Neural crest cell (in vitro differentiated cells): ENCODE data around the gene LDB3. TPM values are rescaled to one million over a fixed set of nuclear protein-coding genes. Genes with fewer than 3 reads are reported as not detected.

Source experiments
- DNase-seq: peaks from one replicate; pipeline ENCODE4 v3.0.0; 2021; ENCODE audit warnings: low read depth, mixed read lengths, low spot score
- H3K27ac Mint-ChIP-seq: one replicate; pipeline ENCODE4 v1.8.0; 2021; ENCODE audit warnings: mild to moderate bottlenecking, mixed read lengths; ENCODE audit not compliant: unreplicated experiment
- H3K27me3 Mint-ChIP-seq: 2 replicates; pipeline ENCODE4 v1.8.0; 2021; ENCODE audit warnings: low read depth, mild to moderate bottlenecking, mixed read lengths
- H3K36me3 Mint-ChIP-seq: 2 replicates; pipeline ENCODE4 v1.8.0; 2021; ENCODE audit warnings: low read depth, mild to moderate bottlenecking, mixed read lengths
- H3K4me1 Mint-ChIP-seq: 2 replicates; pipeline ENCODE4 v1.8.0; 2021; ENCODE audit warnings: mixed read lengths
- H3K4me3 Mint-ChIP-seq: one replicate; pipeline ENCODE4 v1.8.0; 2021; ENCODE audit warnings: mild to moderate bottlenecking, mixed read lengths
- H3K9me3 Mint-ChIP-seq: 2 replicates; pipeline ENCODE4 v1.8.0; 2021; ENCODE audit warnings: mixed read lengths
- CTCF ChIP-seq: fragments of 200-600 bp; sonication (generic); conservative IDR thresholded peaks from 2 replicates; pipeline ENCODE4 v1.5.0; 2021; ENCODE audit warnings: antibody characterized with exemption, mild to moderate bottlenecking
- total RNA-seq: library from RNA; stranded (reverse); gene quantifications from 2 replicates; pipeline ENCODE4 v1.2.1, GENCODE V29; 2021

The LDB3 gene
- total RNA-seq, 1 donor from 2014 or later = 0.56 TPM

- Mint-ChIP-seq H3K4me3 (no peak overlapping the region), H3K4me1 (peaks cover 44% of the 10 kb centered on the region), H3K27me3 (no peaks in the 10 kb centered on the region), H3K27ac (no peak overlapping the region), H3K36me3 (peaks cover 7% of the 10 kb centered on the region), H3K9me3 (no peaks in the 10 kb centered on the region)
- DNase-seq = no peak
- TF ChIP-seq CTCF = no peak
These were observed 81.5 kb downstream of the LDB3 start for GRCh38 chr10:86749854-86750253.

- Mint-ChIP-seq H3K27me3 (no peaks in the 10 kb centered on the region), H3K4me3 (no peak overlapping the region), H3K9me3 (no peaks in the 10 kb centered on the region), H3K27ac (no peak overlapping the region), H3K36me3 (peaks cover 7% of the 10 kb centered on the region), H3K4me1 (peaks cover 51% of the 10 kb centered on the region)
- no peak for TF ChIP-seq CTCF
- no peak for DNase-seq
These were observed 83.2 kb downstream of the LDB3 start for GRCh38 chr10:86751477-86751876.

- no peak for TF ChIP-seq CTCF
- H3K4me3 Mint-ChIP-seq = peak overlapping the region; percentile 80
- peak overlapping the region; percentile 68 for H3K27ac Mint-ChIP-seq
- no peaks in the 10 kb centered on the region for H3K27me3 Mint-ChIP-seq
- no peaks in the 10 kb centered on the region for H3K9me3 Mint-ChIP-seq
- no peak for DNase-seq
- peaks cover 51% of the 10 kb centered on the region for H3K4me1 Mint-ChIP-seq
- peaks cover 7% of the 10 kb centered on the region for H3K36me3 Mint-ChIP-seq
These were observed 84.0 kb downstream of the LDB3 start for GRCh38 chr10:86752311-86752710.

GRCh38 chr10:86753051-86753450, 84.7 kb downstream of the LDB3 start:
- no peaks in the 10 kb centered on the region for H3K9me3 Mint-ChIP-seq
- TF ChIP-seq CTCF = no peak
- H3K27ac Mint-ChIP-seq = peak overlapping the region; percentile 51
- H3K4me1 Mint-ChIP-seq = peaks cover 51% of the 10 kb centered on the region
- H3K36me3 Mint-ChIP-seq = peaks cover 7% of the 10 kb centered on the region
- H3K27me3 Mint-ChIP-seq = no peaks in the 10 kb centered on the region
- DNase-seq = no peak
- peak overlapping the region; percentile 80 for H3K4me3 Mint-ChIP-seq

- Mint-ChIP-seq H3K4me1 (peaks cover 54% of the 10 kb centered on the region), H3K4me3 (peak overlapping the region; percentile 95), H3K27me3 (no peaks in the 10 kb centered on the region), H3K27ac (peak overlapping the region; percentile 81), H3K36me3 (peaks cover 7% of the 10 kb centered on the region), H3K9me3 (no peaks in the 10 kb centered on the region)
- DNase-seq = no peak
- no peak for TF ChIP-seq CTCF
These were observed 85.5 kb downstream of the LDB3 start for GRCh38 chr10:86753638-86754434.
